ENCODE measurements around the gene ZFAND3.

The ZFAND3 gene

DNA sequence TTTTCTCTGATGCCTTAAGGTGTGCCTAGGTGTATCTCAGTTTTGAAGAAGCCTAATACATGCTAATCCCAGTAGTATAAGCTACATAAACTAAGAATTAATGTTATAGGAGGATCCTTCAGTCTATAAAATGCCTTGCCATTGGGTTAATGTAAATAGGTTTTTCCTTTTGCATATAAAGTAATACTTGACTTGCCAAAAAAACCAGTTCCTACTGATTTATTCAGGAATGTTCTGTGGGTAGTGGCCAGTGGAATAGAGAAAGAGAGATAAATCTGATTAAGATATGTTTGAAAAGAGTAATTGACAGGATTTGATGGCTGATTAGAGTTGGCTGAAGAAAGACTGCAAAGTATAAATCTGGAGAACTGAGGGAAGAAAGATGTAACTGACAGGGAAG lies 273.4 kb downstream of the ZFAND3 start:
- Histone ChIP-seq H3K27me3 (ENCODE audit: insufficient read depth, low read depth, severe bottlenecking) (no peaks in the 10 kb centered on the region), H3K9me3 (ENCODE audit: severe bottlenecking) (no peaks in the 10 kb centered on the region), H3K36me3 (0 out of 2 replicates have a peak, but pooled peaks cover 3% of the 10 kb centered on the region), H3K27ac (no peak overlapping the region), H3K4me3 (ENCODE audit: low read depth, low read length) (no peak overlapping the region)
- DNase-seq = no peak
- TF ChIP-seq CTCF (IDR thresholded peaks at IDR 0.05; ENCODE audit: low read depth, low read length) = no peak

- Histone ChIP-seq H3K27me3 (ENCODE audit: insufficient read depth, low read depth, severe bottlenecking) (no peaks in the 10 kb centered on the region), H3K36me3 (peaks cover 4% of the 10 kb centered on the region), H3K9me3 (ENCODE audit: severe bottlenecking) (no peaks in the 10 kb centered on the region), H3K4me3 (ENCODE audit: low read depth, low read length) (no peak overlapping the region), H3K27ac (no peak overlapping the region)
- no peak for DNase-seq
- TF ChIP-seq CTCF (IDR thresholded peaks at IDR 0.05; ENCODE audit: low read depth, low read length) = no peak
These were observed 275.5 kb downstream of the ZFAND3 start for GRCh38 chr6:38095054-38095453.

GRCh38 chr6:38099221-38099620 lies 279.7 kb downstream of the ZFAND3 start:
- H3K9me3 ChIP-seq (ENCODE audit: severe bottlenecking) = no peaks in the 10 kb centered on the region
- peaks cover 16% of the 10 kb centered on the region for H3K36me3 ChIP-seq
- H3K4me3 ChIP-seq (ENCODE audit: low read depth, low read length) = no peak overlapping the region
- DNase-seq = no peak
- H3K27me3 ChIP-seq (ENCODE audit: insufficient read depth, low read depth, severe bottlenecking) = no peaks in the 10 kb centered on the region
- TF ChIP-seq CTCF (IDR thresholded peaks at IDR 0.05; ENCODE audit: low read depth, low read length) = no peak
- no peak overlapping the region for H3K27ac ChIP-seq

GRCh38 chr6:38100380-38100779 lies 280.9 kb downstream of the ZFAND3 start:
- no peaks in the 10 kb centered on the region for H3K27me3 ChIP-seq (ENCODE audit: insufficient read depth, low read depth, severe bottlenecking)
- no peaks in the 10 kb centered on the region for H3K9me3 ChIP-seq (ENCODE audit: severe bottlenecking)
- H3K27ac ChIP-seq = no peak overlapping the region
- no peak for TF ChIP-seq CTCF (IDR thresholded peaks at IDR 0.05; ENCODE audit: low read depth, low read length)
- DNase-seq = no peak
- peaks cover 16% of the 10 kb centered on the region for H3K36me3 ChIP-seq
- no peak overlapping the region for H3K4me3 ChIP-seq (ENCODE audit: low read depth, low read length)

DNA sequence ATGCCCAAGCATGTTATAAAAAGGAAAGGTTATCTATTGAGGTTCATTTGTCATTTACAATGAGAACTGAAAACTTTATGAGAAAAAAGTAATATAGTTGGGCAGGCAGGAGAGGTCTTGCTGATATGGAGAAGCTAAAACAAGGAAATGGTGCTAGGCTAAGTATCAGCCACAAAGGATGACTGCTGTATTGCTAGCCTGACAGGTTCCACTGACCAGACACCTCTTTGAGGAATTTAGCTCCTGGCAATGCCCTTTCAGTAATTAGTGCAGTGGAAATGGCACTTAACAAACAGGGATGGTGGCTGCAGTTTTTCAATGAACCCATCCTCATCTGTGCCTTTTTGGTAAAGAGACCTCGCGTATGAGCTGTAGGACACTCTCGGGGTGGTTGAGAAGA lies 284.4 kb downstream of the ZFAND3 start:
- H3K27me3 ChIP-seq (ENCODE audit: insufficient read depth, low read depth, severe bottlenecking) = no peaks in the 10 kb centered on the region
- TF ChIP-seq CTCF (IDR thresholded peaks at IDR 0.05; ENCODE audit: low read depth, low read length) = no peak
- H3K4me3 ChIP-seq (ENCODE audit: low read depth, low read length) = no peak overlapping the region
- no peaks in the 10 kb centered on the region for H3K9me3 ChIP-seq (ENCODE audit: severe bottlenecking)
- H3K27ac ChIP-seq = no peak overlapping the region
- no peak for DNase-seq
- H3K36me3 ChIP-seq = peaks cover 26% of the 10 kb centered on the region

GRCh38 chr6:38105066-38105465 lies 285.5 kb downstream of the ZFAND3 start:
- no peaks in the 10 kb centered on the region for H3K27me3 ChIP-seq (ENCODE audit: insufficient read depth, low read depth, severe bottlenecking)
- no peak for DNase-seq
- peaks cover 25% of the 10 kb centered on the region for H3K36me3 ChIP-seq
- no peak overlapping the region for H3K27ac ChIP-seq
- H3K4me3 ChIP-seq (ENCODE audit: low read depth, low read length) = no peak overlapping the region
- H3K9me3 ChIP-seq (ENCODE audit: severe bottlenecking) = no peaks in the 10 kb centered on the region
- no peak for TF ChIP-seq CTCF (IDR thresholded peaks at IDR 0.05; ENCODE audit: low read depth, low read length)

All from WERI-Rb-1 (cell line).